HepG2 (cell line): ENCODE results near the gene TAF1D. TPM values are rescaled to one million over a fixed set of nuclear protein-coding genes. Genes with fewer than 3 reads are reported as not detected.

Experiments
- ARID4A ChIP-seq: sonication (generic); formaldehyde crosslinking; IDR thresholded peaks from 2 replicates; pipeline ENCODE4 v1.5.0; 2020; ENCODE audit warnings: mild to moderate bottlenecking, missing genetic modification reagents, borderline replicate concordance
- IRX3 ChIP-seq: sonication (generic); formaldehyde crosslinking; IDR thresholded peaks from 2 replicates; pipeline ENCODE4 v1.8.1; 2023; ENCODE audit warnings: mild to moderate bottlenecking, low read depth, missing genetic modification reagents, borderline replicate concordance
- POLR2AphosphoS5 ChIP-seq: IDR thresholded peaks from 2 replicates; pipeline ENCODE4 v1.6.1; 2012; ENCODE audit warnings: low read depth, low read length
- SNAPC4 ChIP-seq: sonication (generic); formaldehyde crosslinking; IDR thresholded peaks from 2 replicates; pipeline ENCODE4 v1.4.0; 2020; ENCODE audit warnings: mild to moderate bottlenecking, missing genetic modification reagents
- ZBTB40 ChIP-seq, 2 experiments: fragments of 450-650 bp in 1 of 2; sonication (generic) in 1 of 2; formaldehyde crosslinking in 1 of 2; IDR thresholded peaks; 2 replicates each; pipeline versions ENCODE4 v1.6.1 to v1.8.0; 2016 to 2022; ENCODE audit warnings: antibody characterized with exemption in 1 of 2, mild to moderate bottlenecking in 1 of 2, missing genetic modification reagents in 1 of 2
- ZNF577 ChIP-seq: sonication (generic); formaldehyde crosslinking; IDR thresholded peaks from 2 replicates; pipeline ENCODE4 v1.4.0; 2020; ENCODE audit warnings: mild to moderate bottlenecking, low read depth, missing genetic modification reagents, borderline replicate concordance
- ZNF749 ChIP-seq: sonication (generic); formaldehyde crosslinking; IDR thresholded peaks from 2 replicates; pipeline ENCODE4 v1.8.0; 2022; ENCODE audit warnings: mild to moderate bottlenecking, missing genetic modification reagents, moderate library complexity, borderline replicate concordance
- polyA plus RNA-seq, 8 experiments: library from polyadenylated mRNA; depleted of rRNA in 3 of 8; stranded (reverse) in 7 of 8; unstranded in 1 of 8; fragments of >200 nt; fragmentation: Illumina TruSeq in 4 of 8; extraction: Trizol in 4 of 8; gene quantifications; 2 replicates each; pipeline versions ENCODE4 v1.2.1 to v1.2.3, GENCODE V29; 2011 to 2016; ENCODE audit warnings: low read depth in 4 of 8, missing spikeins in 1 of 8, mixed read lengths in 1 of 8; ENCODE audit not compliant: insufficient read depth in 1 of 8
- total RNA-seq, 5 experiments: library from RNA; depleted of rRNA; stranded (reverse); fragments of >200 nt; fragmentation: Illumina TruSeq; extraction: Trizol; gene quantifications; 2 replicates each; pipeline ENCODE4 v1.2.3, GENCODE V29; 2016; ENCODE audit warnings: low read depth in 1 of 5

TAF1D gene
- total and polyA plus RNA-seq, 2 of the 13 experiments (the other 11 are each of a cell fraction or from before 2014, with no cell fraction given), result 132 to 207 TPM

DNA sequence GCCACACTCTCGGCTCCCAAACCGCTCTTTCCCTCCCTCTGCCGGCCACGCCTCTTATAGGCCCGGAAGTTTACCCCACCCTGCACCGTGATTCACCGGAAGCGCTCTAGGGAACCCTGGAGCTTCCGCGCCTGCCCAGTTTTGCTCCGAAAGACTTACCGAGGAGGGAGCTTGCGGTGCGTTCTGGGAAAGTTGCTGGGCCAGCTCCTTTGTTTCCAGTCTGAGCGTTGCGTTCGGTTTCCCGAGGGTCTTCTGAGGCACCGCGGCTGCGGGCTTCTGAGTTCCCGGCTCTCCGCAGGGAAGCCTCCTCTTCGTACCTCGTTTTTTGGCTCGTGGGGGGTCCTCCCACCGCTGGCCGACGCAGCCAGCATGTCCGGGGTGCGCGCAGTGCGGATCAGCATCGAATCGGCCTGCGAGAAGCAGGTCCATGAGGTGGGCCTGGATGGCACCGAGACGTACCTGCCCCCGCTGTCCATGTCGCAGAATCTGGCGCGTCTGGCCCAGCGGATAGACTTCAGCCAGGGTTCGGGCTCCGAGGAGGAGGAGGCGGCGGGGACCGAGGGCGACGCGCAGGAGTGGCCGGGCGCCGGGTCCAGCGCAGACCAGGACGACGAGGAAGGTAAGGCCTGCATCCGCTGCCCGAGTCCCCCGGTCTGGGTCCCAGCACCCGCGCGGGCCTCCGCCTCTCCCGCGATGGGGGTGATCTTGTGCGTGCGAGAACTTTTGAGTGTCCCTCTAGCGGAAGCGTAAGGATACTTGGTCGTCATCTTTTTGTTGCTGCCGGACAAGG is 43.0 kb upstream of the TAF1D start, which contains the start of gene MED17 (continued):
- TF ChIP-seq ZBTB40 (IDR thresholded peaks at IDR 0.05) (peak; percentile 61), ZBTB40 (CRISPR knock-in tag; IDR thresholded peaks at IDR 0.05) (no peak), ZNF577 (CRISPR knock-in tag) (no peak), POLR2AphosphoS5 (peak; percentile 99), IRX3 (CRISPR knock-in tag) (no peak), ZNF749 (CRISPR knock-in tag) (no peak), ARID4A (peak; percentile 93), SNAPC4 (CRISPR knock-in tag) (0 out of 2 replicates have a peak, but pooled peaks have one; percentile 76)
